Right atrium auricular region (tissue), 2 donors: ENCODE results near the gene AHCYL1. TPM values are rescaled to one million over a fixed set of nuclear protein-coding genes. Genes with fewer than 3 reads are reported as not detected.

Experiments
- DNase-seq: peaks from one replicate; pipeline ENCODE4 v3.0.0-alpha.2; 2019; ENCODE audit warnings: low spot score
- H3K27ac ChIP-seq, 2 donors: fragments of 200-600 bp; sonication (generic); 1 replicate in 1 of 2; 2 replicates in 1 of 2; pipeline ENCODE4 v1.5.1; 2016 to 2019
- H3K27me3 ChIP-seq, 2 donors: fragments of 200-600 bp; sonication (generic); one replicate each; pipeline versions ENCODE4 v1.5.1 to v1.6.0; 2017 to 2019
- H3K36me3 ChIP-seq: fragments of 200-600 bp; sonication (generic); one replicate; pipeline ENCODE4 v1.5.1; 2016
- H3K4me1 ChIP-seq, 2 donors: fragments of 200-600 bp; sonication (generic); one replicate each; pipeline versions ENCODE4 v1.5.1 to v1.6.0; 2017 to 2019
- H3K4me3 ChIP-seq, 2 donors: fragments of 200-600 bp; sonication (generic); 1 replicate in 1 of 2; 2 replicates in 1 of 2; pipeline ENCODE4 v1.5.1; 2017 to 2019; ENCODE audit warnings: mild to moderate bottlenecking in 1 of 2, moderate library complexity in 1 of 2
- H3K9me3 ChIP-seq, 2 donors: fragments of 200-600 bp; sonication (generic); one replicate each; pipeline ENCODE4 v1.5.1; 2019
- total RNA-seq, 2 donors: library from RNA; depleted of rRNA; stranded (reverse); fragments of >200 nt; gene quantifications; one replicate each; pipeline ENCODE4 v1.1.0, GENCODE V29; 2016
- TF ChIP-seq, protein P1 (sequence below), 2 donors: fragments of 200-600 bp; sonication (generic); IDR thresholded peaks; one replicate each; pipeline ENCODE4 v1.5.1; 2019; ENCODE audit warnings: antibody characterized with exemption in 2 of 2

AHCYL1 gene
- total RNA-seq, 2 donors from 2014 or later, result 28.7 to 36.9 TPM

DNA sequence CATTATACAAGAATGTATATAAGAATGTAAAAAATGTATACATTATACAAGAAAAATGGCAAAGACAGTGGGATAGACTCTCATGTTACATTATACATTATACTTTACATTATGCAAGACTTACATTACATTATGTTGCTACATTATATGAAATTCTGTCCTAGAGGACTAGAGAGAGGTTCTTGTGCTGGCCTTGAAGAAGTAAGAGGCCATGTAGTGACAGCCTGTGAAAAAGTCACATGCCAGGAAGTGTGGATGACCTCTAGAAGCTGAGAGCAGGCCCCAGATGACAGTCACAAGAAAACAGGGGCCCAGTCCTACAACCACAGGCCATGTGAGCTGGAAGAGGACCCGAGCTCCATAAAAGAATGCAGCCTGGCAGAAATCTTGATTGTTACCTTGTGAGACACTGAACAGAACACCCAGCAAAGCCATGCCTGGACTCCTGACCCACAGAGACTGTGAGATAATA is 30.5 kb upstream of the AHCYL1 start:
- Histone ChIP-seq H3K27me3 (no peaks in the 10 kb centered on the region), H3K9me3 (no peaks in the 10 kb centered on the region), H3K4me1 (no peaks in the 10 kb centered on the region), H3K4me3 (no peak overlapping the region), H3K36me3 (no peaks in the 10 kb centered on the region), H3K27ac (no peak overlapping the region)
- no peak for DNase-seq
- TF ChIP-seq, protein P1, sequence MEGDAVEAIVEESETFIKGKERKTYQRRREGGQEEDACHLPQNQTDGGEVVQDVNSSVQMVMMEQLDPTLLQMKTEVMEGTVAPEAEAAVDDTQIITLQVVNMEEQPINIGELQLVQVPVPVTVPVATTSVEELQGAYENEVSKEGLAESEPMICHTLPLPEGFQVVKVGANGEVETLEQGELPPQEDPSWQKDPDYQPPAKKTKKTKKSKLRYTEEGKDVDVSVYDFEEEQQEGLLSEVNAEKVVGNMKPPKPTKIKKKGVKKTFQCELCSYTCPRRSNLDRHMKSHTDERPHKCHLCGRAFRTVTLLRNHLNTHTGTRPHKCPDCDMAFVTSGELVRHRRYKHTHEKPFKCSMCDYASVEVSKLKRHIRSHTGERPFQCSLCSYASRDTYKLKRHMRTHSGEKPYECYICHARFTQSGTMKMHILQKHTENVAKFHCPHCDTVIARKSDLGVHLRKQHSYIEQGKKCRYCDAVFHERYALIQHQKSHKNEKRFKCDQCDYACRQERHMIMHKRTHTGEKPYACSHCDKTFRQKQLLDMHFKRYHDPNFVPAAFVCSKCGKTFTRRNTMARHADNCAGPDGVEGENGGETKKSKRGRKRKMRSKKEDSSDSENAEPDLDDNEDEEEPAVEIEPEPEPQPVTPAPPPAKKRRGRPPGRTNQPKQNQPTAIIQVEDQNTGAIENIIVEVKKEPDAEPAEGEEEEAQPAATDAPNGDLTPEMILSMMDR (IDR thresholded peaks at IDR 0.05), result no peak

- TF ChIP-seq, protein P1 (IDR thresholded peaks at IDR 0.05), result no peak
- H3K27ac ChIP-seq, result no peak overlapping the region
- H3K9me3 ChIP-seq, result no peaks in the 10 kb centered on the region
- no peaks in the 10 kb centered on the region for H3K36me3 ChIP-seq
- H3K27me3 ChIP-seq, result no peaks in the 10 kb centered on the region
- no peak overlapping the region for H3K4me3 ChIP-seq
- no peak for DNase-seq
- peaks cover 0 to 9% of the 10 kb centered on the region in 2 donors for H3K4me1 ChIP-seq
Measured at GRCh38 chr1:109959632-109959973, 25.0 kb upstream of the AHCYL1 start.

GRCh38 chr1:109959974-109960744 is 24.4 kb upstream of the AHCYL1 start:
- Histone ChIP-seq H3K36me3 (no peaks in the 10 kb centered on the region), H3K27me3 (no peaks in the 10 kb centered on the region), H3K9me3 (no peaks in the 10 kb centered on the region), H3K27ac (no peak overlapping the region), H3K4me3 (no peak overlapping the region), H3K4me1 (peaks cover 0 to 9% of the 10 kb centered on the region in 2 donors)
- TF ChIP-seq, protein P1 (IDR thresholded peaks at IDR 0.05), result no peak
- no peak for DNase-seq

DNA sequence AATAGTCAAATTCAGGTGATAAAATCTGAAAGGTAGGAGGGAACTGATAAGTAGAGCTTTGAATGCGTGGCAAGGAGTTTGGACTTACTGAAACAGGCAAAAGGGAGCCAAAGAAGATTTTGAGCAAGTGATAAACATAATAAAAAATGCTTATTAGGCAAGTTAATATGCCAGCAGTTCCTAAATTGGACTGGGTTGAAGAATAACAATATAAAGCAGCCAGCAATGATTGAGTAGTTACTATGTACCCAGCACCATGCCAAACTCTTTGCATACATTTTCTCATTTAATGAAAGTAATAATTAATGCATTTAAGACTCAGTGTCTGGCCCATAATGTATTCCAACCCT is 23.8 kb upstream of the AHCYL1 start:
- no peak for DNase-seq
- peaks cover 0 to 9% of the 10 kb centered on the region in 2 donors for H3K4me1 ChIP-seq
- TF ChIP-seq, protein P1 (IDR thresholded peaks at IDR 0.05), result no peak
- H3K27me3 ChIP-seq, result no peaks in the 10 kb centered on the region
- H3K9me3 ChIP-seq, result no peaks in the 10 kb centered on the region
- no peaks in the 10 kb centered on the region for H3K36me3 ChIP-seq
- H3K27ac ChIP-seq, result no peak overlapping the region
- H3K4me3 ChIP-seq, result no peak overlapping the region

- Histone ChIP-seq H3K27me3 (no peaks in the 10 kb centered on the region), H3K4me3 (no peak overlapping the region), H3K36me3 (no peaks in the 10 kb centered on the region), H3K4me1 (peaks cover 0 to 9% of the 10 kb centered on the region in 2 donors), H3K27ac (no peak overlapping the region), H3K9me3 (no peaks in the 10 kb centered on the region)
- TF ChIP-seq, protein P1 (IDR thresholded peaks at IDR 0.05), result no peak
- DNase-seq, result no peak
Measured at GRCh38 chr1:109963864-109964263, 20.7 kb upstream of the AHCYL1 start.
